B cell (primary cell): Measurements from ENCODE around the gene PRAMEF20.

ENCODE experiments used
- EZH2 ChIP-seq: IDR thresholded peaks from 2 replicates; pipeline ENCODE4 v1.6.1; 2012; ENCODE audit warnings: borderline replicate concordance, low read depth, mild to moderate bottlenecking, moderate library complexity, low read length; ENCODE audit not compliant: insufficient read depth, poor library complexity, severe bottlenecking
- TF ChIP-seq, protein P1 (sequence below): fragments of 200-600 bp; IDR thresholded peaks from one replicate; pipeline ENCODE4 v1.8.0; 2022; ENCODE audit warnings: antibody characterized with exemption, mild to moderate bottlenecking

DNA sequence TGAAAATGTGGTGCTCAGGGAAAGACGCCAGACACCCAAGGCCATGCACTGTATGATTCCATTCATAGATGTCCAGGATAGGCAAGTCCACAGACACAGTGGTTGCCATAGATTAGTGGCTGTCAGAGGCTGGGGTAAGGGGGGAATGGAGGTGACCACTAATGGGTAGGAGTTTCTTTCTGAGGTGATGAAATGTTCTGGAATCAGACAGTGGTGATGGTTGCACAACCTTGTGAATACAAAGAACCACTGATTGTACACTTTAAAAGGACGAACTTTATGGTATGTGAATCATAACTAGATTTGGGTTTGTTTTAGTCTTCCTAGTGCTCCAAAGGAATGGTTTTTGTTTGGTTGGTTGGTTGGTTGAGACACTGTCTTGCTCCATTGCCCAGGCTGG, 51.7 kb downstream of the PRAMEF20 start:
- TF ChIP-seq, protein P1, sequence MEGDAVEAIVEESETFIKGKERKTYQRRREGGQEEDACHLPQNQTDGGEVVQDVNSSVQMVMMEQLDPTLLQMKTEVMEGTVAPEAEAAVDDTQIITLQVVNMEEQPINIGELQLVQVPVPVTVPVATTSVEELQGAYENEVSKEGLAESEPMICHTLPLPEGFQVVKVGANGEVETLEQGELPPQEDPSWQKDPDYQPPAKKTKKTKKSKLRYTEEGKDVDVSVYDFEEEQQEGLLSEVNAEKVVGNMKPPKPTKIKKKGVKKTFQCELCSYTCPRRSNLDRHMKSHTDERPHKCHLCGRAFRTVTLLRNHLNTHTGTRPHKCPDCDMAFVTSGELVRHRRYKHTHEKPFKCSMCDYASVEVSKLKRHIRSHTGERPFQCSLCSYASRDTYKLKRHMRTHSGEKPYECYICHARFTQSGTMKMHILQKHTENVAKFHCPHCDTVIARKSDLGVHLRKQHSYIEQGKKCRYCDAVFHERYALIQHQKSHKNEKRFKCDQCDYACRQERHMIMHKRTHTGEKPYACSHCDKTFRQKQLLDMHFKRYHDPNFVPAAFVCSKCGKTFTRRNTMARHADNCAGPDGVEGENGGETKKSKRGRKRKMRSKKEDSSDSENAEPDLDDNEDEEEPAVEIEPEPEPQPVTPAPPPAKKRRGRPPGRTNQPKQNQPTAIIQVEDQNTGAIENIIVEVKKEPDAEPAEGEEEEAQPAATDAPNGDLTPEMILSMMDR = no peak
- TF ChIP-seq EZH2 = no peak
